GM19452 (cell line): ENCODE measurements around the gene LRRC36.
A peak's percentile ranks its signal among the peaks of the same experiment; 100 is the strongest.

Experiments
- ATAC-seq: cut with Tn5 transposase; IDR thresholded peaks from one replicate; pipeline ENCODE4 v1.9.1; 2021; ENCODE audit not compliant: unreplicated experiment

The LRRC36 gene

GRCh38 chr16:67326472-67327309 is at the start of gene LRRC36, which contains the start of gene KCTD19:
Gene LRRC36 (plus strand): TSS chr16:67326815. CDS start chr16:67326863, 48 bp downstream.
Gene KCTD19 (minus strand): TSS chr16:67326741. CDS start chr16:67326707, 34 bp downstream.
- no peak for ATAC-seq

GRCh38 chr16:67277294-67277998 is 49.2 kb upstream of the LRRC36 start:
- ATAC-seq = no peak

- ATAC-seq = no peak
Measured at GRCh38 chr16:67277999-67278772, 48.4 kb upstream of the LRRC36 start.

- ATAC-seq = peak; percentile 39
Measured at GRCh38 chr16:67278773-67279295, 47.8 kb upstream of the LRRC36 start.

GRCh38 chr16:67279296-67280089 is 47.1 kb upstream of the LRRC36 start, which contains the start of gene PLEKHG4:
Gene PLEKHG4 (plus strand): TSS chr16:67279532. CDS start chr16:67280045, 513 bp downstream.
- ATAC-seq = peak; percentile 81

- no peak for ATAC-seq
Measured at GRCh38 chr16:67280090-67281015, 46.3 kb upstream of the LRRC36 start.

- no peak for ATAC-seq
Measured at GRCh38 chr16:67281536-67282446, 44.8 kb upstream of the LRRC36 start.

- no peak for ATAC-seq
Measured at GRCh38 chr16:67282447-67282805, 44.2 kb upstream of the LRRC36 start.

GRCh38 chr16:67283039-67283825 is 43.4 kb upstream of the LRRC36 start:
- ATAC-seq = no peak

- no peak for ATAC-seq
Measured at GRCh38 chr16:67283826-67284555, 42.6 kb upstream of the LRRC36 start.

- ATAC-seq = no peak
Measured at GRCh38 chr16:67284699-67285646, 41.6 kb upstream of the LRRC36 start.

GRCh38 chr16:67286441-67287235 is 40.0 kb upstream of the LRRC36 start:
- no peak for ATAC-seq

GRCh38 chr16:67287960-67288359 is 38.7 kb upstream of the LRRC36 start:
- no peak for ATAC-seq

GRCh38 chr16:67291461-67291860 is 35.2 kb upstream of the LRRC36 start:
- ATAC-seq = no peak
